PFSK-1 (cell line): ENCODE measurements around the gene S100A1.

Experiments used
- FOXP2 ChIP-seq: optimal IDR thresholded peaks from 2 replicates; pipeline ENCODE3; 2011; ENCODE audit warnings: borderline replicate concordance, control low read depth, inconsistent platforms; ENCODE audit not compliant: insufficient read depth; ENCODE audit errors: extremely low read length, extremely low read depth
- POLR2AphosphoS5 ChIP-seq: IDR thresholded peaks from 2 replicates; pipeline ENCODE4 v1.6.1; 2012; ENCODE audit warnings: low read depth, mild to moderate bottlenecking, control low read depth, low read length, moderate library complexity
- SIN3A ChIP-seq: IDR thresholded peaks from 2 replicates; pipeline ENCODE4 v1.6.1; 2012; ENCODE audit warnings: mild to moderate bottlenecking, low read length, moderate library complexity, borderline replicate concordance; ENCODE audit not compliant: insufficient read depth
- TAF1 ChIP-seq: IDR thresholded peaks from 2 replicates; pipeline ENCODE4 v1.6.1; 2012; ENCODE audit warnings: low read length, control low read depth, borderline replicate concordance; ENCODE audit not compliant: insufficient read depth
- TF ChIP-seq, protein P1 (sequence below), 2 experiments: IDR thresholded peaks; 2 replicates each; pipeline versions ENCODE4 v1.6.1 to v1.8.0; 2011 to 2012; ENCODE audit warnings: low read depth in 2 of 2, low read length in 2 of 2, control low read depth in 1 of 2, inconsistent platforms in 1 of 2, mild to moderate bottlenecking in 1 of 2, moderate library complexity in 1 of 2; ENCODE audit not compliant: insufficient read depth in 1 of 2

The S100A1 gene

DNA sequence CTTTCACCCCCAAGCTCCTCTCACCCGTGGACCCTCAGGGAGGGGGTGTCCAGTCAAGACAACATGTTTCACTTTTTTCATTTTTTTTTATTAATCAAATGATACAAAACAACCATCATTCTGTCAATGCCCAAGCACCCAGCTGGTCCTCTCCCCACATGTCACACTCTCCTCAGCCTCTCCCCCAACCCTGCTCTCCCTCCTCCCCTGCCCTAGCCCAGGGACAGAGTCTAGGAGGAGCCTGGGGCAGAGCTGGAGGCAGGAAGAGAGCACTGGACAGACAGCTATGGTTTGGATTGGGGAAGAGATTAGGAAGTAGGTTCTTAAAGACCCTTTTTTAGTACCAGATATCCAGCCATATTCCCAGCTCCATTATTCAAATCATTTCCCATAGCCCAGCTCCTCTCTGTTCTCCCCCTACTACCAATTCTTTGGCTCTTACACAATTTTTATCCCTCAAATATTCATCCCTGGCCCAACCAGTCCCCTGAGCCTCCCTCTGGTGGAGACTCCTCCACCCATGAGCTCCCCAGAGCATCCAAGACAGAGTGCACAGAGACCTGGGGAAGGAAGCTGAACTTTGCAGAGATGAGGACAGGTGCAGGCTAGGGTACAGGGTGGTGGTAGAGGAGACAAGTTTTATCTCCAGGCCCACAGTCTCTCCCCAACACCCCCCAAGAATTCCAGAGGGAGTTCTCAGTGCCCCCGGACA is 13.9 kb upstream of the S100A1 start:
- TF ChIP-seq, protein P1, sequence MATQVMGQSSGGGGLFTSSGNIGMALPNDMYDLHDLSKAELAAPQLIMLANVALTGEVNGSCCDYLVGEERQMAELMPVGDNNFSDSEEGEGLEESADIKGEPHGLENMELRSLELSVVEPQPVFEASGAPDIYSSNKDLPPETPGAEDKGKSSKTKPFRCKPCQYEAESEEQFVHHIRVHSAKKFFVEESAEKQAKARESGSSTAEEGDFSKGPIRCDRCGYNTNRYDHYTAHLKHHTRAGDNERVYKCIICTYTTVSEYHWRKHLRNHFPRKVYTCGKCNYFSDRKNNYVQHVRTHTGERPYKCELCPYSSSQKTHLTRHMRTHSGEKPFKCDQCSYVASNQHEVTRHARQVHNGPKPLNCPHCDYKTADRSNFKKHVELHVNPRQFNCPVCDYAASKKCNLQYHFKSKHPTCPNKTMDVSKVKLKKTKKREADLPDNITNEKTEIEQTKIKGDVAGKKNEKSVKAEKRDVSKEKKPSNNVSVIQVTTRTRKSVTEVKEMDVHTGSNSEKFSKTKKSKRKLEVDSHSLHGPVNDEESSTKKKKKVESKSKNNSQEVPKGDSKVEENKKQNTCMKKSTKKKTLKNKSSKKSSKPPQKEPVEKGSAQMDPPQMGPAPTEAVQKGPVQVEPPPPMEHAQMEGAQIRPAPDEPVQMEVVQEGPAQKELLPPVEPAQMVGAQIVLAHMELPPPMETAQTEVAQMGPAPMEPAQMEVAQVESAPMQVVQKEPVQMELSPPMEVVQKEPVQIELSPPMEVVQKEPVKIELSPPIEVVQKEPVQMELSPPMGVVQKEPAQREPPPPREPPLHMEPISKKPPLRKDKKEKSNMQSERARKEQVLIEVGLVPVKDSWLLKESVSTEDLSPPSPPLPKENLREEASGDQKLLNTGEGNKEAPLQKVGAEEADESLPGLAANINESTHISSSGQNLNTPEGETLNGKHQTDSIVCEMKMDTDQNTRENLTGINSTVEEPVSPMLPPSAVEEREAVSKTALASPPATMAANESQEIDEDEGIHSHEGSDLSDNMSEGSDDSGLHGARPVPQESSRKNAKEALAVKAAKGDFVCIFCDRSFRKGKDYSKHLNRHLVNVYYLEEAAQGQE (IDR thresholded peaks at IDR 0.05; ENCODE audit: insufficient read depth in 1 of 2, low read depth in 2 of 2, low read length in 2 of 2): no peak
- TF ChIP-seq FOXP2 (no peak), TAF1 (no peak), SIN3A (no peak), POLR2AphosphoS5 (no peak)

DNA sequence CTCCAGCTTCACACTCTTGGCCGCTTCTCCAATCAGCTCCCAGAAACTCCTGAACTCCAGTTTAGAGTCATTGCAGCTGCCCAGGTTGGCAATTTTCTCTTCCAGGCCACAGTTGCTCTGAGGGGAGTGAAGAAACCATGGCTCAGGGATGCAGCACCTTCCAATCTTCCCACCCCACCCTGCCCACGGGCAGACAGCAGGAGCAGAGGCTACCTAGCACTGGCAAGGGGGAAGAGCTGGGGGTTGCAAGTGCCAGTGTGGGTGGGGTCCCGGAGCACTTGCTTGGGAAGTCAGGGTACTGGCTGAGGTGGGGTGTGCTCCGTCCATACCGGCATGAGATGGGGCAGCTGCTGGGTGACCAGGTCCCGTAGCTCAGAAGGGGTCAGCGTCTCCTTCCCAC is 13.3 kb upstream of the S100A1 start:
- TF ChIP-seq, protein P1 (IDR thresholded peaks at IDR 0.05; ENCODE audit: insufficient read depth in 1 of 2, low read depth in 2 of 2, low read length in 2 of 2): no peak
- TF ChIP-seq FOXP2 (no peak), SIN3A (no peak), POLR2AphosphoS5 (no peak), TAF1 (no peak)

DNA sequence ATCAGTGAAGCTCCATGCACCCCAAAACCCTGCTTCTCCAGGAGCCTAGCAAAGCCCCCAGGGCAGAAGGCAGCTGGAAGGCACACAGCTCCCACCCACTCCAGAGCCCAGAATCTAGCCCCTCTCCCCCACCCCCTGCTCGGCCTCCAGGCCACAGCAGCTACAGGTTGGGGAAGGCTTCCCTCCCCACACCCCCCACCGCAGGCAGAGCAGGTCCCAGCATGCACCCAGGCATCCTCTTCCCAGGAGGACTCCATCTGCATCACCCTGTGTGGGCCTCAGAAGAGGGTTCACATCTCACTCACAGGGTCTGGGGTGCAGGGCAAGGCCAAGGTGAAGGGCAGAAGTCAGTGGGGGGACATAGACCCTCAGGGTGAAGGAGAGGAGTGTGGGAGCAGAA is 12.8 kb upstream of the S100A1 start:
- TF ChIP-seq TAF1: no peak
- TF ChIP-seq FOXP2: no peak
- TF ChIP-seq POLR2AphosphoS5: no peak
- TF ChIP-seq, protein P1 (IDR thresholded peaks at IDR 0.05; ENCODE audit: insufficient read depth in 1 of 2, low read depth in 2 of 2, low read length in 2 of 2): no peak
- no peak for TF ChIP-seq SIN3A

DNA sequence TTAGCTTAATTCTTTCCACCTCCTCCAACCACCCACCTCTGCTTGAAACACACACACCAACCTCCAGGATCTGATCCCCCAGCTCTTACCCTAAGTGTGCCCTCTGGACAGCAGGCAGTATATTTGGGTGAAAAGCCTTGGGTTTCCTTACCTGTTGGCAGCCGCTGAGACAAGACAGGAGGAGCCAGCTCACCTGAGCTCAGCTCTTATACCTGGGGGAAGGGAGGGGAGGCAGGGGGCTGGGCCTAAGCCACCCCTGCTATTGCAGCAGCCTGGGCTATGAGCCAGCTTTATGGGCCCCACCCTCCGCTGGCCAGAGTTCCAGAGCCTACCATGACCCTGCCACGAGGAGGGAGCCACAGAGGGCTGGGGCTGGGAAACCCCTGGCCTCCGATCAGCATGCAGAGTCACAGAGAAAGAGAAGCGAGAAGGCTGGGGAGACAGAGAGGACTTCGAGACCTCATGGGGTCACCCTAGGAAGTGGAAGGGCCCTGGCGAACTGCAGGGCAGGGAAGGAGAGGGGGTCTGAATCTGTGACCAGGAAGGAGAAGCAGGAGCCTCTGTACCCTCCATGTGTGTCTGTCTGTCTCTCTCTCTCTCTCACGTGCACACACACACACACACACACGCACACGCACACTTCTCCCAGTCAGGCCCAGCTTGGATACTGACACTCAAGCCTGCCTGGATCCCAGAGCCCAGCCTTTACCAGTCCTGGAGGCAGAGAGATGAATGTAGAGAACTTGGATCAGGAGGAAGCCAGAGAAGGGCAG is 11.9 kb upstream of the S100A1 start, which contains the start of gene S100A14:
TSS of gene S100A14 (minus strand) at position 182 of the 773 bp plus-strand sequence. CDS start 467 bp downstream, outside the sequence.
- no peak for TF ChIP-seq SIN3A
- TF ChIP-seq POLR2AphosphoS5: no peak
- TF ChIP-seq FOXP2: no peak
- TF ChIP-seq, protein P1 (IDR thresholded peaks at IDR 0.05; ENCODE audit: insufficient read depth in 1 of 2, low read depth in 2 of 2, low read length in 2 of 2): no peak
- TF ChIP-seq TAF1: no peak
